Left renal pelvis (tissue), 4 donors: ENCODE data around the gene ASXL1. TPM values are rescaled to one million over a fixed set of nuclear protein-coding genes. Genes with fewer than 3 reads are reported as not detected.
"Not testable (repeated sequence)": the region's sequence is repeated elsewhere in the genome, so short reads cannot be mapped to it uniquely, and the experiment has no call there.

ENCODE experiments used
- DNase-seq, 4 donors: peaks; one replicate each; pipeline ENCODE4 v3.0.0-alpha.2; 2013; ENCODE audit warnings: low read depth in 4 of 4, low spot score in 3 of 4
- polyA plus RNA-seq, 4 donors: library from polyadenylated mRNA; unstranded; fragments of 120-200 nt; gene quantifications; one replicate each; pipeline ENCODE4 v1.2.1, GENCODE V29; 2013; ENCODE audit not compliant: insufficient read length in 4 of 4

Gene ASXL1
- polyA plus RNA-seq, 4 donors, result 59.5 to 76.0 (median 67.6) TPM

GRCh38 chr20:32336918-32337347, 21.2 kb upstream of the ASXL1 start:
- no peak for DNase-seq

- no peak for DNase-seq
Measured at GRCh38 chr20:32337937-32338661, 20.0 kb upstream of the ASXL1 start.

DNA sequence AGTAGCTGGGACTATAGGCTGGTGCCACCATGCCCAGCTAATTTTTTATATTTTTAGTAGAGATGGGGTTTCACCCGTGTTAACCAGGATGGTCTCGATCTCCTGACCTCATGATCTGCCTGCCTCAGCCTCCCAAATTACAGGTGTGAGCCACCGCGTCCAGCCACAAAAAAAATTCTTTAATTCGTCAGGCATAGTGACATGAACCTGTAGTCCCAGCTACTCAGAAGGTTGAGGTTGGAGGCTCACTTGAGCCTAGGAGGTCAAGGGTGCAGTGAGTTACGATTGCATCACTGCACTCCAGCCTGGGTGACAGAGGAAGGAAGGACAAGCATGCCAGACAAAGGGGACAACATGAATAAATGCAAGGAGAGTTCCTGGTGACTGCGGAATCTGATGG, 19.5 kb upstream of the ASXL1 start:
- DNase-seq, result no peak

GRCh38 chr20:32339116-32339515, 19.0 kb upstream of the ASXL1 start:
- no peak for DNase-seq

- not testable (repeated sequence) for DNase-seq
Measured at GRCh38 chr20:32341053-32341452, 17.1 kb upstream of the ASXL1 start.

- DNase-seq, result no peak
Measured at GRCh38 chr20:32343439-32343838, 14.7 kb upstream of the ASXL1 start.

GRCh38 chr20:32344835-32345506, 13.2 kb upstream of the ASXL1 start:
- no peak for DNase-seq

GRCh38 chr20:32348207-32348606, 9.9 kb upstream of the ASXL1 start:
- no peak for DNase-seq

DNA sequence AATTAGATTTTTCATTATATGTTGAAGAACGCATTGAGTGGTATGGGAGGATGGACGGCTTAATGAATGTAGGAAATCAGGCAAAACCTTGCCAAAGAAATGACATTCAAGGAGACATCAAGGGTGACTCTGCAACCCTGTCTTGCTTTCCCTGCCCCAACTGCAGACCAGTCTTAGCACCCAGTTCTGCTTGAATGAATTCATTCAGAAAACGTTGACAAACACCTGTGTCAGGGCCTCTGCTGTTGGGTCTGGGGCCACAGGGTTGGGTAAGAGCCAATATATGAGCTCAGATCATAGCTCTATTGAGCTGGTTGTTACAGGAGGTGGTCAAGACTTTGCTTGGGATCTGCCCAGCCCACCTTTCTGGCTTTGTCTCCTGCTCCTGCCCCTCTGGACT, 7.7 kb upstream of the ASXL1 start:
- no peak for DNase-seq

GRCh38 chr20:32352121-32352720, 5.9 kb upstream of the ASXL1 start:
- DNase-seq, result no peak

- no peak for DNase-seq
Measured at GRCh38 chr20:32353848-32354496, 4.2 kb upstream of the ASXL1 start.

- no peak for DNase-seq
Measured at GRCh38 chr20:32354592-32355416, 3.3 kb upstream of the ASXL1 start.

GRCh38 chr20:32355417-32355841, 2.7 kb upstream of the ASXL1 start:
- no peak for DNase-seq

DNA sequence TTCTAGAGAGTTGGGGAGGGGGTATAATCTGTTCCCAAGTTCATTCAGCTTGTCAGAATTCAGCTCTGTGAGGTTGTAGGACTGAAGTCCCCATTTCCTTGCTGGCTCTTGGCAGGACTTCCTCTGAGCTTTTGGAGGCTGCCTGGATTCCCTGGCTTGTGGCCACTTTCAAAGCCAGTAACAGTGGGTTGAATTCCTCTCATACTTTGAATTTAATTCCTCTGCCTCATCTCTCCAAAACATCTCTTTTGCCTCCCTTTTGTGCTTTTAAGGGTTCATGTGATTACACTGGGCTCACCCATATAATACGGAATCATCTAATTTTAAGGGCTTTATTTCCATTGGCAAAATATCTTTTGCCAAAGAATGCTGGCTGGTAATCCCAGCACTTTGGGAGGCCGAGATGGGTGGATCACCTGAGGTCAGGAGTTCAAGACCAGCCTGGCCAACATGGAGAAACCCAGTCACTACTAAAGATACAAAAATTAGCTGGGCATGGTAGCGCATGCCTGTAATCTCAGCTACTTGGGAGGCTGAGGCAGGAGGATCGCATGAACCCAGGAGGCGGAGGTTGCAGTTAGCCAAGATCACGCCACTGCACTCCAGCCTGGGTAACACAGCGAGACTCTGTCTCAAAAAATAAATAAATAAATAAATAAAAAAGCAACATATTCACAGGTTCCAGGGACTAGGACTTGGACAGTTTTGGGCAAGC, 2.1 kb upstream of the ASXL1 start:
- not testable (repeated sequence) for DNase-seq

GRCh38 chr20:32356622-32357374, 1.3 kb upstream of the ASXL1 start:
- DNase-seq, result no peak

- no peak for DNase-seq
Measured at GRCh38 chr20:32357375-32357868, 709 bp upstream of the ASXL1 start.

- no peak for DNase-seq
Measured at GRCh38 chr20:32358632-32358882, 426 bp downstream of the ASXL1 start.

DNA sequence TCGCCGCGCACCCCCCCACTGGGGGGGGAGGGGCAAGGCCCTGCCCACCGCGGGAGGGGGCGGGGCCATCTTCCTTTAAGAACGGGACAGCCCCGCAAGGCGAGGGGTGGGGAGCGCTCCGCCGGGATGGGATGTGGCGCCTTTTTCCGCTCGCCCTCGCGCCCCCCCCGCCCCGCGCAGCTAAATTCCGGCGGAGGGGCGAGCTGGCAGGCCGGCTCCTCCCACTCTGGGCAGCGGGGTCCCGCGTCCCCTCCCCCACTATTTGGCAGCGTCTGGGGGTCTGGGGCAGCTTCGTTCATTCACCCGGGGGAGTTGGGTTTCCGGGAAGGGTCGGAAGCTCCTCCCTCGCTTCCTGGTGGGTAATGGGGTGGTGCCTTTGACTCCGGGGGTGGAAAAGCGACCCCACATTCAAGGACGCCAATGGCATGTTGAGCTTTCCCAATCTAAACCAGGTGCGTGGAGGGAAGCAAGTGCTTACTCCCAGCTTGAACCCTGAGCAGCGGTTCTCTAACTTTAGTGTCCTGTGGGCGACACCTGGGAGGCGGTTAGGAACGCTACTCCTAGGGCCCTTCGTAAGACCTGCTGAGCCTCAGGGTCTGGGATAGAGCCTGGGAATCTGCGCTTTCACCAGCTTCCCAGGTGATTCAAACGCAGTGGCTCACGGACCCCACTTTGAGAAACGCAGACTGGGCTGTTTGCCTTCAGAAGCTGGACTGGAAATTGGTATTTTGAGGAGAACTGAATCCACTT, 927 bp downstream of the ASXL1 start:
- DNase-seq, result peak in 3 of 4 donors; percentile 39 to 50 (median 46)
